HEK293T (cell line): ENCODE measurements around the gene AGK.

ENCODE experiments used
- CTCF ChIA-PET: fragments of 350-600 bp; formaldehyde crosslinking; extraction: SDS; loops from one replicate; lab custom pipeline; 2021; ENCODE audit warnings: antibody characterized with exemption, inconsistent platforms; lab: Yijun Ruan, JAX
- POLR2A ChIA-PET: fragments of 350-600 bp; formaldehyde crosslinking; extraction: SDS; loops from one replicate; lab custom pipeline; 2020; ENCODE audit warnings: antibody characterized with exemption, inconsistent platforms; lab: Yijun Ruan, JAX
- DNase-seq: peaks from one replicate; pipeline ENCODE4 v3.0.0; 2012; ENCODE audit warnings: mixed read lengths; ENCODE audit errors: extremely low spot score
- CTBP1 ChIP-seq: fragments of 450-650 bp; IDR thresholded peaks from 2 replicates; pipeline ENCODE4 v1.6.1; 2016; ENCODE audit warnings: borderline replicate concordance
- NFRKB ChIP-seq: fragments of 450-650 bp; IDR thresholded peaks from 2 replicates; pipeline ENCODE4 v1.6.1; 2016; ENCODE audit warnings: mild to moderate bottlenecking, moderate library complexity

Gene AGK

GRCh38 chr7:141704741-141705140, 153.5 kb downstream of the AGK start:
- ChIA-PET POLR2A (interaction anchor here (1.0 kb wide), 1 partner anchor 33 kb away, joined by 3 read pairs; the partner anchor contains the start of gene SSBP1), CTCF (interaction anchor here (0.6 to 1.0 kb wide), 2 partner anchors 12 to 50 kb away, joined by 3 read pairs; no protein-coding TSS in a partner anchor)
- DNase-seq: no peak
- TF ChIP-seq NFRKB: no peak
- no peak for TF ChIP-seq CTBP1
